HG03469 (cell line): ENCODE results near the gene RBM5.

Experiments
- ATAC-seq: cut with Tn5 transposase; IDR thresholded peaks from one replicate; pipeline ENCODE4 v1.9.1; 2021; ENCODE audit warnings: mild to moderate bottlenecking, moderate library complexity, moderate number of reproducible peaks; ENCODE audit not compliant: unreplicated experiment

Gene RBM5

GRCh38 chr3:50158530-50159146 is 69.9 kb downstream of the RBM5 start:
- no peak for ATAC-seq

GRCh38 chr3:50160561-50160983 is 71.9 kb downstream of the RBM5 start:
- ATAC-seq, result no peak

GRCh38 chr3:50161320-50161719 is 72.6 kb downstream of the RBM5 start:
- ATAC-seq, result no peak

GRCh38 chr3:50162034-50162883 is 73.5 kb downstream of the RBM5 start:
- no peak for ATAC-seq

GRCh38 chr3:50163572-50164455 is 75.1 kb downstream of the RBM5 start:
- ATAC-seq, result no peak

GRCh38 chr3:50164481-50164880 is 75.8 kb downstream of the RBM5 start:
- no peak for ATAC-seq

- no peak for ATAC-seq
Observed at GRCh38 chr3:50164984-50165909, 76.5 kb downstream of the RBM5 start.

- ATAC-seq, result no peak
Observed at GRCh38 chr3:50165910-50166538, 77.3 kb downstream of the RBM5 start.

- no peak for ATAC-seq
Observed at GRCh38 chr3:50166620-50167019, 77.9 kb downstream of the RBM5 start.

- no peak for ATAC-seq
Observed at GRCh38 chr3:50167069-50167840, 78.5 kb downstream of the RBM5 start.

GRCh38 chr3:50167841-50168209 is 79.1 kb downstream of the RBM5 start:
- ATAC-seq, result no peak

- no peak for ATAC-seq
Observed at GRCh38 chr3:50168388-50168787, 79.7 kb downstream of the RBM5 start.
